ENCODE measurements around the gene PALLD.
"Not testable (repeated sequence)": the region's sequence is repeated elsewhere in the genome, so short reads cannot be mapped to it uniquely, and the experiment has no call there.

The PALLD gene

GRCh38 chr4:168806247-168806646, 309.4 kb downstream of the PALLD start:
- DNase-seq, result not testable (repeated sequence)

DNA sequence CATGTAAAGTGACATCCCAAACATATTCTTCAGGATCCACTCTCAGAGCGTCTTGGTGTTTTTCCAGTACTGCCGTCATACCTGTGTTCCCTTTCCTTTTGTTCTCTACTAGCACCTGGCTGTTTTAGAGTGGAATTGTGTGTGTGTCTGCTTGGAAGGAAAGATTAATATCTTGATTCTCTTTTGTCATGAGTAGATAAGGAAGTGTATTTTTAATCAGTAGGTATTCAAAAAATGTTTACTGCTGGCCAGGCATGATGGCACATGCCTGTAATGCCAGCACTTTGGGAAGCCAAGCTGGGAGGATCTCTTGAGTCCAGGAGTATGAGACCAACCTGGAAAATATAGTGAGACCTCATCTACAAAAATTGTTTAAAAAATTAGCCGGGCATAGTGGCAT, 314.4 kb downstream of the PALLD start:
- no peak for DNase-seq

DNA sequence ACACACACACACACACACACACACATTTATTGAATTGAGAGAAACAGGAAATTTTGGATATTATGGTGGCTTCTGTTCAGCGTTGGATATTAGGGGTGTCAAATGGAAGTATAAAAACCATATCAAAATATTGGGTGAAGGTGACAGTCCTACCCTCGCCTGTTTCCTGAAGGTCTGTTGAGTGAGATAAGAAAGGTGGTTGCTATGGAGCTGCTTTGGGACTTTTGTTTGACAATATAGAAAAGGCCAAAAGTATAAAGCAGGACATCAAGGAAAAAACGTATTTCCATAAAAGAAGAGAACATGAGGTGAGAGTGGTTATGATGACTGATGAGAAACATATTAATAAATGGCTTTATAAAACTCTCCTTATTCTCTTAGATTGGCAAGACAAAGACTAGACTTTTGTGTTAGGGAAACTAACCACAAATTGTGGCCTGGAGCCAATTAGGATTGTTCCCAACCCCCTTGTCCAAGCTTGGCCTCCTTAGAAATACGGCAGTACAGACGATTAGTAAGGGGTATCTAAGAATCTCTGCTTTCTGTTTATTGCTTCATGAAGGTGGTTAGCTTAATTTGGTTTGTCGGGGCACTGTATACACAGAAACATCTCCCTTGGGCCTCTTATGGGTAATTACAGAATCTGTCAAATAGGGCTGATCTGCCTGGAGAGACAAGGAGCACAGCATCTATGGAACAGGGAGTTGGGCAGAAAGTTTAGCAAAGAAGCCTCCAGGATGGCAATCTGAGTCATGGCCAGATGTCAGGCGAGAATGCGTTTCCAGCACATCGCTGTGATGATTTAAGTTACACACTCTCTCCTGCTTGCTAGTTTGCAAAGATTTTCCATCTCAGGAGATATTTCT, 315.2 kb downstream of the PALLD start:
- no peak for DNase-seq

- DNase-seq, result no peak
Observed at GRCh38 chr4:168812806-168813205, 316.0 kb downstream of the PALLD start.

GRCh38 chr4:168813890-168814289, 317.0 kb downstream of the PALLD start:
- DNase-seq, result no peak

DNA sequence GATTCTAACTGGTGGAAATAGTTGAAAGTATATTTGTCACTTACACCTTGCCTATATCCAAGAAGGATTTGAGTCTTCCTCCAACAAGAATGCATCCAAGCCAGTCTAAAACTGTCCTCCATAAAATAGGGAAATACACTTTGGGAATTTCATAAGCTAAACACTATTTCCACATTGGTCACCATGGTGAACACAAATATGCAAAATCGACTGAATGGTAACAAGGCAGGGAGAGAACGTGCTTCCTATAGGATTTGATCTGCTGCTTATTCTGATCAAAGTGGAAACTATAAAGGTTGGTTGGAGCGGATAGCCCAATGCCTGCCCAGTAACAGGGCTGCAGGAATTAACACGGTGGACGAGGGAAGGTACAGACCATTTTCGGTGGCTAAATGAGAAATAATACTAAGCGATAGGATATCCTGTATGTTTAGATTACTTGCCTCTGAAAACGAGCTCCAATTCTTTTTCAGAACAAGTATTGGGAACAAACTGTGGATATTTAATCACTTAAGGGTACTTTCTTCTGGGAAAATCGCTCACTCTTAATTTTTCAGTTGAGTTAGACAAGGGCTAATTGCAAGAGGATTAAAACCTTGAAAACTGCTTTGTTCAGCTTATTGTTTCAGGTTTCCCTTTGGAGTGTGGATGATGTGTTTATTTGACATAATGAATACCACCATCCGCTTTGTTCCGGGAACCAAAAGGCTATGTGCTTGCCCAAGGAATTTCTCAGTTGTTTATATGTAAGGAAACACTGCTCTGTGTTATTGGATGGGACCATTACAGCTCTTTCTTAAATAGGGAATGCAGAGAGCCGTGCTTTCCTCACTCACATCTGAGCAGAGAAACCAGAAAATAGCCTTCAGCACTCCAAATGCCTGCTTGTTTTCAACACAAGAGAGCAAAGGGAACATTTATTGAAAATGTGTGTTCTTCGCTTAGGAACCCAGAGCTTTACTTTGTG, 318.8 kb downstream of the PALLD start:
- no peak for DNase-seq

DNA sequence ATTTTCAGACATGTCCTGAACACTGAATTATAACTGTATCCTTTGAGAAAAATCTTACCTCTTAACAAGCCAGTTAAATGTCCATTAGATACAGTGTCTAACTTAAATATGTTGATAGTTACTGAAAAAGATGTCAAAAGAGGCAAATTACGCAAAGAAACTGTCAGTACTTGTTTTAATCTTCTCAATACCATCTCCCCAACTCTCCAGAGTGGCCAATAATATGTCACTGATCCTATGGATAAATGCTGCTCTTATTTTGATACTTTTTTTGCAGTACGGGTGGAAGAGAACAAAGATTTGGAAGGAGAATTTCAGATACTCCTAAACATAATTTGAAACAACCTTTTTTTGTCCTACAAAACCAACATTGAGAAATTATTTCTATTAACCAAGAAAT, 320.5 kb downstream of the PALLD start:
- DNase-seq, result no peak

- DNase-seq, result no peak
Observed at GRCh38 chr4:168822481-168822880, 325.6 kb downstream of the PALLD start.

DNA sequence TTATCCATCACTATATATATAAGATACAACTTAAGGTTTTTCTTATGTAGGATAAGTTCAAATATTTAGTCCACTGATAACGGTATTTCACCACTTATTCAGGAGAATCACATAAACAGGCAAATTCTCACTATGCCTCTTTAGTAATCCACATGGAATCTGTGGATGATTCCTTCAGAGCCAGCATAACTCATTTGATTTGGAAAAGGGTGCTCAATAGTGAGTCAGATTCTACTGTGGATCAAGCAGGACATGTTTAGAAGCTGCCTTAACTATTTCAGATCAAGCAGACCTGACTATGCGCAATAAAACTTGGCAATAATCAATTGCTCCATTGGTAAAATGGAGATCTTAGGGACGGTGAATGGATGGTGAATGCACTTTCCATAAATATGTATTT, 329.1 kb downstream of the PALLD start:
- DNase-seq, result no peak

DNA sequence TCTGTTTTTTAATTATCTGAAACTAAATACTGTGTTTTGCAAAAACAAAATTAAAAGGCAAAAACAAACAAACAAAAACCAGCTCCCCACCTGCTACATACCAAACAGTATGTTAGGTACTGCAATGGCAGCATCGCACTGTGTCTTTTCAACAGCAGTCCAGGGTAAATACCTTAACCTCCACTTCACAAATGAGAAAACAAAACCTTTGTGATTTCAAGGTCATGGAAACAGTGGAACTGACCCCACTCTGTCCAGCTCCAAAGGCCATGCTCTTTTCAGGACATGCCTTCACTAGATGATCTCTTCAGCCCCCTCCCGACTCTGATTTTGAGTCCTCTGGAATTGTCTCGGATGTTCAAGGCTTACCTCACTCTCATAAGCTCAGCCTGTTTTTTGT, 329.8 kb downstream of the PALLD start:
- DNase-seq, result no peak

DNA sequence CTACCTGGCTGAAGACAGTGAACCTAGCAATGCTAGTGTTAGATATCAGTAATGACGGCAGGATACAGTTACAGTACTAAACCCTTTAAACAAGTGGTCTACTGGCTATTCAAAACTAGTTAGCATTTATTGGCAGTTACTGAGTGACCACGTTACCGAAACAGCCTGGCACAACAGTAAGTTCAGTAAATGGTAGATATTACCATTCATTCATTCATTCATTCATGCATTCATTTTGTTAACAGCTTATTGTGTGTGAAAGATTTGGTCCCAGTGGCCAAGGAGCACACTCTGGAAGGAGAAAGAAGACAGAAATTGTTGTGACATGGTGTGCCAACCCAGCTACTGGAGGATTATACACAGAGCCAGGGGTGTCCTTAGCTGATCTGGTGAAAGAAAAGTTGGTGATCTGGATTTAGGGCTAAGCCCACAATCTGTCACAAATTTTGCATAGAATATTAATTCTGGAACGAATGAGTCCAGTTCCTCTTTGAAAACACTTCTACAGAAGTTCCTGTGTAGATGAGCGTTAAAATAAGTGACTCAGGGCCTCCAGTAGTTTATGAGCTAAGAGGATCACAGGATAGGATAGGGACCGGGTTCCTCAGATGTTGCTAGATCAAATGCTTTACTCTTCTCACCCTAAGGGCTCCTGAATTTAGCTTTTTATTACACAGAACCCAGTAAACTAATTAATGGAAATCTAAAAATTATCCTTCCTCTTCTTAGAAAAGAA, 334.1 kb downstream of the PALLD start:
- DNase-seq, result no peak

DNA sequence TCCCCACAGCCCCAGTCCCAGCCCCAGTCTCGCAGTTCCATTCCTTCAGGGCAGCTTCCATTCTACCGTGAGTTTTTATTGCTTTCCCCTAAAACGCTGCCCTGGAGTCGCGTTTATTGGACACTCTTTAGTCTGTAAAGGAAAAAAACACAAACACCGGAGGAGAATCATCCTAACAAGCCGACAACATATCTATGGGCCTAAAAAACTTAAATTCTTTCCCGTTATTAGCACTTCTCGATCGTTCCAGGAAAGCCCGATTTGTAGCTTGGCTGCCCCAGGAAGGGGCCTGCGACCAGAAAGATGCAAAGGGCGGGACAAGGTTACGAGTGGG, 334.7 kb downstream of the PALLD start:
- DNase-seq, result no peak

DNA sequence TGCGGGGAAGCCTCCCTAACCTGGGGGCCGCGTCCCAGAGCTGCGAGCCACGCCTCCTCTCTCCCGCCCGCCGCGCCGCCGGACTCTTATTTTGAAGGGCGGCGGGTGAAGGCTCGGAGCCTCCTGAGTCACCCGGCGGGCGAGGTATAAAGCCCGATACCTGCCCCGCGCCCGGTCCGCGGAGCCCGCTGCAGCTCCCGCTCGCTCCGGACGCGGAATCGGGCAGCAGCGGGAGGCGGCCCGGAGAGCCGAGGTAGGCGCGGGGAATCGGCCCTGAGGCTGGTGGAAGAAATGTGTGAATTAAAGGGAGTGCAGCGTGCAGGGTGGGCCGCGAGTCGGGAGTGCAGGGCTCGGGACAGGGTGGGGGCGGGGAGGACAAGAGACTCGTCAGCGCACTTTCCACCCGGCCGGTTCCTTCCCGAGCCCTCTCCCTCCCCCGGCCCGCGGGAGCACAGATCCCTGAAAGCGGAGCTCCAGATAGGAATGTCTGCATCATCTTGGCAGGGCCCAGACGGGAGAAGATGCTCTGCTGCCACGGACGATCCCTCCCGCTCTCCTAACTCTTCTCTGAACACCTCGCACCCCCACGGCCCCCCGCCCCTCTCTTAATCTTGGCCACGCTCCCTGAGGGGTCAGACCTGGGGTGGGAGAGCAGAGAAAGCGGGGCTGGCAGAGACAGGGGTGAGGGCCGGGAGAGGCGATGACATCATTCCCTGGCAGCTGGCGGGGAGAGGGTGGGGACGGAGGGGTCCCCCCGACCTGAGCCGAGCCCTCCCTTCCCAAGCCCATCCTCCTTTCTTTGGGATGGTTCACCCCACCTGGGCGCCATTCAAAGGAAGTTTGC, 335.3 kb downstream of the PALLD start:
- peak; percentile 67 for DNase-seq

DNA sequence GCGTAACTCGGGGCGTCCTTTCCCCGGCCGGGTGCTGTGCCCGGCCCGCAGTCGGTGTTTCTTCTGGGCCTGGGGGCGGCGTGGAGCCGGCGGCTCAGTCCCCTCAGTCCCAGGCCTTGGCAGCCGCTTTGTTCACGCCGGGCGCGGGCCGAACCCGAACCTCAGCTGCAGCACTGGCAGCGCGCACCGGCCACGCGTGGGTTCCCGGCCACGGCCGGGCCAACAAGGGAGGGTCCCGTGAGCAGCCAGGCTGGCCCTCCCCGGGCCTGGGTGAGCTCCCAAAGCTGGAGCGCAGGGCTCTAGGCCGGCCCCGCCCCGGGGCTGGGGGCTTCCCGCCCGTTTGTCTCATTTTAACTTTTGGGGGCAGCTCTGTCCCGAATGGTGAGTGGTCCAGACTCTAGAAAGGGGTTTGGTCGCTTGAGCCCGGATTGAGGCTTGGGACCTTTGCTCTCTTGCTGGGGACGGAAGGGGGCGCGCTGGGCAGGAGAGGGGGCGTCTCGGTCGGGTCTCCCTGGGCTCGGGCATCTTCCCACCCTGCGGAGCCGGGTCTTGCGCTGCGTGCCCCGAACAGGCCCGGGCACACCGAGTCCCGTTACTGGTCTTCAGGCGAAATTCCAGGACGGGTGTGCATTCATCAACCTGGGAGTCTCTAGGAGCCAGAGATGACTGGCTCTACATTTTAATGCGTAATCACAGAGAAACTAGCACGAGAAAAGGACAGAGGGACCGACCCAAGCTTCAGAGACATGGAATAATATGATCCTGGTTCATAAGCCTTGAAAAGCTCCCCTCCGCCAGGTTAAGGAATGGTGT, 336.1 kb downstream of the PALLD start:
- no peak for DNase-seq

- no peak for DNase-seq
Observed at GRCh38 chr4:168833881-168834280, 337.0 kb downstream of the PALLD start.

DNA sequence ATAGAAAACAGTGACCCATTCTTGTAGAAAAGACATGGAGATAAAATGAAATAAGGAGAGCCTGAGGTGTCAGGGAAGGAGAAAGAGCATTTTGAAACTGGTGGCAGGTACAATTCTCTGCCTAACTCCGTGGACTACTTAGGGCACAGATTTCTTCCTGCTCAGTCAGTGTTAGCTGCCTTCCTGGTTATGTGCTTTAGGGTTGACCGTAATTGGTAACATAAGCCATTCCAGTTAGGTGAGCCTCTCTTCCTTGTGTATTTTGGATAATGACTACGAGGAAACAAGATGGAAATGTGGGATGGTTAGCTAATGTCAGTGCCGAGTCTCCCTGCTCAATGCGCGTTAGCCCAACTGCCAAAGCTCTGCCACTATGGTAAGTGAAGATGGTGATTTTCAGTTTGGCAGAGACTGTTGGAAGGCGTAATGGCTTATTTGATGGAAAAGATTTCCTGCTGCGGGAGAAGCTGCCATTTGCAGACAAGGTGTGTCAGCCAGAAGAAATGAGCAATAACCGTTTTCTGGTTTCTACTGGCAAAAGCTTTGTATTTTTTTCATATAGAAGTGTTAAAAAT, 339.1 kb downstream of the PALLD start:
- DNase-seq, result no peak

DNA sequence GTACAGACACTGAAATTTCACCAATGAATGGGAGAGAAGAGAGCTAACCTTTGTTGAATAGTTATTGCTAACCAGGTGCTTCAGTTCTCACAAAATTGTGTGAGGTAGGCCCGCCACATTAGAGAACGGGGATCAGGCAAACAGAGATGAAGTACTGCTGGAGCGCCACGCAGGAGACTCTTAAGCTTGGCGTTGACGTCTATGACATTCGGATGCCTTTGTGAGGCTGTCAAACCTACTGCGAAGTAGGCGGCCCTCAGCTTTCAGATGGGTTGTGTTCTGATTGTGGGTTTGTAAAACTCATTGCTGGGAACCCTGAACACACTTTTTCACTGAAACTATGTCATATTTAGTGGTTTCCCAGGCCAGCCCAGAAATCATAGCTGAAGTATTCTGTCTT, 339.6 kb downstream of the PALLD start:
- no peak for DNase-seq

DNA sequence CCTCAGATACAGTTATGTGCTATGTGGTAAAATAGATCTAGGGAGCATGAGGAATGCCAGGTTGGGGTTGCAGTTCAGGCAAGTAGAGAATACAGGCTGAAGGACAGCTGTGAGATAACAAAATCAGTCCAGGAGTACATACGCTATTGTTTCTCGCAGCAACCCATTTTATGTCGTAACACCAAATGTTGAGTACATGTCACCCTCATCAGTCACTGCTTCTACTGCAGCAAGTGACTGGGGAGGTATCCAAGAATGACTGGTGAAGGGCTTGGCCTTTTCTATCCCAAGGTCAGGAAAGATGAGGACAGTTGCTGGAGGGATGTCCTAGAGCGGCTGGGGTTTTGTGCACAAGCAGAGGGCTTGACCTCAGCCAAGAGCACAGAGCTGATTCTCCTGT, 341.1 kb downstream of the PALLD start:
- DNase-seq, result no peak

DNA sequence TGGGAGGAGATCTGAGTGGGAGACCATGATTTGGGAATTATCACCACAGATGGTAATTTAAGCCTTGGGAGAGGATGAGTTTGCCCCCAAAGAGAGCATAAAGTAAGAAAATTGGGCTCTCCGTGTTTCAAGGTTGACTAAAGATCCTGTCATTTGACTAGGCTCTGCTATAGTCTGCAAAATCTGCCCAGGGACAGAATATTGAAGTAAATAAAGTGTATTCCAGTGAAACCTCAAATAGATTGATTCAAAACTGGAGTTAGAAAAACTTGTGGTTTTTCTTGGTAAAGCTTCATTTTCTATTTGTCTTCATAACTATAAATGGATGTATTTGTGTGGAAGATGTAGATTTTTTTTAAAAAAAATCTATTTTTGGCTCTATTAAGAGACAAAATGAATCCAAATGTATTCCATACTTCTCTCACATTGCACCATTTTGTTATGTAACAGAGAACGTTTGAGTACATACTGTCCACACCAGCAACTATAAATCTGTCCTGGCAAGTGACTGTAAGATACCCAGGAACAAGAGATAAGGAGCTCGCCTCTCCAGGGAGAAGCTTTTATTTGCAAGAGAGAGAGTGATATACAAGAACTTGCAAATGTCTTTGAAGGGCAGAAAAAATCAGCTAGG, 343.0 kb downstream of the PALLD start:
- DNase-seq, result no peak

GRCh38 chr4:168840392-168840763, 343.5 kb downstream of the PALLD start:
- DNase-seq, result no peak

Measured in stimulated activated CD4-positive, alpha-beta T cell treated with anti-CD3 and anti-CD28 coated beads, Interleukin-4, amount 100 ng/mL, for 1 hour (primary cell).